ENCODE results near the gene TMEM242. TPM values are rescaled to one million over a fixed set of nuclear protein-coding genes. Genes with fewer than 3 reads are reported as not detected.

TMEM242 gene
- total and polyA plus RNA-seq, 10 of the 15 experiments (the other 5 are each of a cell fraction or from before 2014, with no cell fraction given): 2.8 to 9.8 (median 5.5) TPM

DNA sequence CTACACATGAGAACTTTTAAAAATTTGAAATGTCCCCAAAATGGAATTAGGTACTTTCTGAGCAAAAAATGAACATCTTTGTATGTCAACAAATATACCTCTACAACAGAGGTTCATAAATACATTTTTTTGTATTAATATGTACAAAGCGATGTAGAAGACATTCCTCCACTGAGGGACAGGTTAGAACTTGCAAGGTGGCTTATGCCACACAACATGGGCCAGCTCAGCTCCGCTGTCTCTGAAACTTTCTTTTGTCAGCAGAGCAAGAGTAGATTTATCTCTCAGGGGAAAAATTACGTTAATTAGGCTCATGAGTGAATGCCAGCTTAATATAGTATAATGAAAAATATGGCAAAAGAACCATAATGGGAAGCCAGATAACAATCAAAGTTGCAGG, 10.6 kb upstream of the TMEM242 start:
- intact Hi-C loops (cut with micrococcal nuclease; ENCODE audit: unreplicated experiment): no loop called here
- no peaks in the 10 kb centered on the region; the same call in 2 of the 3 replicates for H3K9me3 ChIP-seq (replicated peaks; ENCODE audit: control insufficient read depth, insufficient read depth, low read length)
- 44% methylated on average over 3 of the region's 3 CpGs for WGBS (ENCODE audit: insufficient coverage, insufficient replicate concordance, low lambda C conversion rate, missing lambda C conversion rate)
- TF ChIP-seq IKZF2 (IDR thresholded peaks at IDR 0.05): no peak
- no peaks in the 10 kb centered on the region for H3K36me3 ChIP-seq (ENCODE audit: control insufficient read depth in 2 of 2, insufficient read depth in 2 of 2, low read length in 1 of 2)
- DNase-seq (ENCODE audit: low read depth, low spot score): no peak
- BruUV-seq (replicated peaks): no TSS peak
- no peak for FAIRE-seq
- ChIA-PET RAD21 (ENCODE audit: unreplicated experiment) (interaction anchor here (1.2 to 1.7 kb wide), 2 partner anchors 19 kb away, joined by 5 to 6 read pairs; no protein-coding TSS in a partner anchor), SMC1A (ENCODE audit: uncharacterized antibody, unreplicated experiment) (interaction anchor here (0.7 to 9.3 kb wide), 5 partner anchors 9 to 332 kb away, joined by 3 to 63 read pairs (median 17); partner anchors contain the start of gene TMEM242), POLR2A (interaction anchor here (0.7 kb wide), 1 partner anchor 107 kb away, joined by 3 read pairs; no protein-coding TSS in a partner anchor), CTCF (interaction anchor here (0.8 to 11.2 kb wide), 8 partner anchors 8 to 333 kb away, joined by 3 to 104 read pairs (median 12); partner anchors contain the start of gene TMEM242)
- no peak overlapping the region for H3K4me2 ChIP-seq (ENCODE audit: control insufficient read depth, insufficient read depth)
- no peaks in the 10 kb centered on the region for H4K20me1 ChIP-seq (ENCODE audit: control insufficient read depth, insufficient read depth)
- H3K79me2 ChIP-seq (ENCODE audit: control insufficient read depth, insufficient read depth, low read length): no peaks in the 10 kb centered on the region
- no peak overlapping the region for H3K9ac ChIP-seq (ENCODE audit: control insufficient read depth, insufficient read depth, low read length)
- H3K4me1 ChIP-seq (ENCODE audit: control insufficient read depth, insufficient read depth, low read length): no peaks in the 10 kb centered on the region
- in situ Hi-C loops (cut with MboI): no loop called here
- ATAC-seq: no peak
- peaks cover 4 to 8% of the 10 kb centered on the region in 2 experiments; a peak in 3 of 4 replicates for H3K27me3 ChIP-seq (replicated peaks in 1 of 2; ENCODE audit: control insufficient read depth in 2 of 2, insufficient read depth in 2 of 2, low read length in 1 of 2)
- H3K4me3 ChIP-seq: no peak overlapping the region
- no peak overlapping the region for H3K27ac ChIP-seq (ENCODE audit: control insufficient read depth, insufficient read depth)
- H2AFZ ChIP-seq (ENCODE audit: control insufficient read depth, low read depth, low read length): no peak overlapping the region

- no peak overlapping the region for H3K4me3 ChIP-seq
- H3K9me3 ChIP-seq (replicated peaks; ENCODE audit: control insufficient read depth, insufficient read depth, low read length): no peaks in the 10 kb centered on the region; the same call in 2 of the 3 replicates
- in situ Hi-C loops (cut with MboI): no loop called here
- H3K4me2 ChIP-seq (ENCODE audit: control insufficient read depth, insufficient read depth): no peak overlapping the region
- ChIA-PET POLR2A (interaction anchor here (1.4 kb wide), 1 partner anchor 10 kb away, joined by 4 read pairs; no protein-coding TSS in a partner anchor), RAD21 (ENCODE audit: unreplicated experiment) (interaction anchor here (1.0 to 1.2 kb wide), 2 partner anchors 10 to 19 kb away, joined by 3 to 5 read pairs; partner anchors contain the start of gene TMEM242), SMC1A (ENCODE audit: uncharacterized antibody, unreplicated experiment) (interaction anchor here (0.6 to 9.3 kb wide), 7 partner anchors 9 to 335 kb away, joined by 3 to 63 read pairs (median 3); partner anchors contain the start of gene TMEM242), CTCF (interaction anchor here (0.6 to 11.2 kb wide), 11 partner anchors 8 to 1865 kb away, joined by 3 to 104 read pairs (median 4); partner anchors contain the start of gene TMEM242)
- no peaks in the 10 kb centered on the region for H4K20me1 ChIP-seq (ENCODE audit: control insufficient read depth, insufficient read depth)
- H2AFZ ChIP-seq (ENCODE audit: control insufficient read depth, low read depth, low read length): no peak overlapping the region
- no peak for ATAC-seq
- no peak overlapping the region for H3K9ac ChIP-seq (ENCODE audit: control insufficient read depth, insufficient read depth, low read length)
- no peak overlapping the region for H3K27ac ChIP-seq (ENCODE audit: control insufficient read depth, insufficient read depth)
- DNase-seq (ENCODE audit: low read depth, low spot score): no peak
- H3K79me2 ChIP-seq (ENCODE audit: control insufficient read depth, insufficient read depth, low read length): no peaks in the 10 kb centered on the region
- no peaks in the 10 kb centered on the region for H3K4me1 ChIP-seq (ENCODE audit: control insufficient read depth, insufficient read depth, low read length)
- no TSS peak for BruUV-seq (replicated peaks)
- H3K36me3 ChIP-seq (ENCODE audit: control insufficient read depth in 2 of 2, insufficient read depth in 2 of 2, low read length in 1 of 2): no peaks in the 10 kb centered on the region
- intact Hi-C loops (cut with micrococcal nuclease; ENCODE audit: unreplicated experiment): no loop called here
- 61% methylated on average over 4 of the region's 4 CpGs for WGBS (ENCODE audit: insufficient coverage, insufficient replicate concordance, low lambda C conversion rate, missing lambda C conversion rate)
- H3K27me3 ChIP-seq (replicated peaks in 1 of 2; ENCODE audit: control insufficient read depth in 2 of 2, insufficient read depth in 2 of 2, low read length in 1 of 2): peaks cover 4 to 8% of the 10 kb centered on the region in 2 experiments; a peak in 3 of 4 replicates
- FAIRE-seq: no peak
- TF ChIP-seq POLR2AphosphoS2 (IDR thresholded peaks at IDR 0.05; ENCODE audit: low read depth, low read length): no peak
- TF ChIP-seq EED (IDR thresholded peaks at IDR 0.05; ENCODE audit: low read depth): no peak
- TF ChIP-seq BMI1 (IDR thresholded peaks at IDR 0.05; ENCODE audit: borderline replicate concordance): no peak
- TF ChIP-seq RAD21 (IDR thresholded peaks at IDR 0.05; ENCODE audit: insufficient read depth, low read depth, low read length): no peak
- no peak for TF ChIP-seq CHD4 (IDR thresholded peaks at IDR 0.05)
- TF ChIP-seq, protein P1, sequence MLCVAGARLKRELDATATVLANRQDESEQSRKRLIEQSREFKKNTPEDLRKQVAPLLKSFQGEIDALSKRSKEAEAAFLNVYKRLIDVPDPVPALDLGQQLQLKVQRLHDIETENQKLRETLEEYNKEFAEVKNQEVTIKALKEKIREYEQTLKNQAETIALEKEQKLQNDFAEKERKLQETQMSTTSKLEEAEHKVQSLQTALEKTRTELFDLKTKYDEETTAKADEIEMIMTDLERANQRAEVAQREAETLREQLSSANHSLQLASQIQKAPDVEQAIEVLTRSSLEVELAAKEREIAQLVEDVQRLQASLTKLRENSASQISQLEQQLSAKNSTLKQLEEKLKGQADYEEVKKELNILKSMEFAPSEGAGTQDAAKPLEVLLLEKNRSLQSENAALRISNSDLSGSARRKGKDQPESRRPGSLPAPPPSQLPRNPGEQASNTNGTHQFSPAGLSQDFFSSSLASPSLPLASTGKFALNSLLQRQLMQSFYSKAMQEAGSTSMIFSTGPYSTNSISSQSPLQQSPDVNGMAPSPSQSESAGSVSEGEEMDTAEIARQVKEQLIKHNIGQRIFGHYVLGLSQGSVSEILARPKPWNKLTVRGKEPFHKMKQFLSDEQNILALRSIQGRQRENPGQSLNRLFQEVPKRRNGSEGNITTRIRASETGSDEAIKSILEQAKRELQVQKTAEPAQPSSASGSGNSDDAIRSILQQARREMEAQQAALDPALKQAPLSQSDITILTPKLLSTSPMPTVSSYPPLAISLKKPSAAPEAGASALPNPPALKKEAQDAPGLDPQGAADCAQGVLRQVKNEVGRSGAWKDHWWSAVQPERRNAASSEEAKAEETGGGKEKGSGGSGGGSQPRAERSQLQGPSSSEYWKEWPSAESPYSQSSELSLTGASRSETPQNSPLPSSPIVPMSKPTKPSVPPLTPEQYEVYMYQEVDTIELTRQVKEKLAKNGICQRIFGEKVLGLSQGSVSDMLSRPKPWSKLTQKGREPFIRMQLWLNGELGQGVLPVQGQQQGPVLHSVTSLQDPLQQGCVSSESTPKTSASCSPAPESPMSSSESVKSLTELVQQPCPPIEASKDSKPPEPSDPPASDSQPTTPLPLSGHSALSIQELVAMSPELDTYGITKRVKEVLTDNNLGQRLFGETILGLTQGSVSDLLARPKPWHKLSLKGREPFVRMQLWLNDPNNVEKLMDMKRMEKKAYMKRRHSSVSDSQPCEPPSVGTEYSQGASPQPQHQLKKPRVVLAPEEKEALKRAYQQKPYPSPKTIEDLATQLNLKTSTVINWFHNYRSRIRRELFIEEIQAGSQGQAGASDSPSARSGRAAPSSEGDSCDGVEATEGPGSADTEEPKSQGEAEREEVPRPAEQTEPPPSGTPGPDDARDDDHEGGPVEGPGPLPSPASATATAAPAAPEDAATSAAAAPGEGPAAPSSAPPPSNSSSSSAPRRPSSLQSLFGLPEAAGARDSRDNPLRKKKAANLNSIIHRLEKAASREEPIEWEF (IDR thresholded peaks at IDR 0.05; ENCODE audit: insufficient replicate concordance, low read depth, low read length): no peak
- no peak for TF ChIP-seq IRF3 (IDR thresholded peaks at IDR 0.05)
- no peak for TF ChIP-seq CEBPB (IDR thresholded peaks at IDR 0.05; ENCODE audit: borderline replicate concordance in 1 of 2, low read depth in 2 of 2, low read length in 2 of 2)
- no peak for TF ChIP-seq PAX8 (IDR thresholded peaks at IDR 0.05)
- TF ChIP-seq RBBP5 (conservative IDR thresholded peaks at IDR 0.05): no peak
Observed at GRCh38 chr6:157333537-157333936, 10.2 kb upstream of the TMEM242 start.
